SW 1271 (cell line): ENCODE results near the gene ACAP3.
A peak's percentile ranks its signal among the peaks of the same experiment; 100 is the strongest.

Experiments
- DNase-seq, 2 experiments: peaks; one replicate each; lab custom pipeline; 2025; lab: John Stamatoyannopoulos, UW

ACAP3 gene

DNA sequence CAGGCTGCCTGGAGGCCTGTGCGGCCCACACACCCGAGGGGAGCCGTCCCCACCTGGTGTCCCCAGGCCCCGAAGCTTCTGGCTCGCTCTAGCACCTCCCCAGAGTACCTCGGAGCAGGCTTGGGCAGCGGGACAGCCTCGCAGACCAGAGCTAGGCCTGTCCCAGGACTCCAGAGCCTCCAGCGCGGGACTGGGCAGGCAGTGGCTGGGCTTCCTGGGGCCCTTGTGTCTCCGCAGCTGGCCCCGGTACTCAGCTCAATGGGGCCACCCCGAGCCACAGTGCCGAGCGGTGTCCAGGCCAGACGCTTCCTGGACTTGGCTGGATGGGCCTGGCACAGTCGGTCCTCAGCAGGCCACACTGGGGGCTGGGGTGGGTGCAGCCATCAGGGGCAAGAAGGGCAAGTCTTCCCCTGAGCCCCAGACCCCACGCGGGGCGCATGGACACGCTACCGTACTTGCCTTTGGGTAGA lies 22.6 kb downstream of the ACAP3 start:
- DNase-seq, result no peak

DNA sequence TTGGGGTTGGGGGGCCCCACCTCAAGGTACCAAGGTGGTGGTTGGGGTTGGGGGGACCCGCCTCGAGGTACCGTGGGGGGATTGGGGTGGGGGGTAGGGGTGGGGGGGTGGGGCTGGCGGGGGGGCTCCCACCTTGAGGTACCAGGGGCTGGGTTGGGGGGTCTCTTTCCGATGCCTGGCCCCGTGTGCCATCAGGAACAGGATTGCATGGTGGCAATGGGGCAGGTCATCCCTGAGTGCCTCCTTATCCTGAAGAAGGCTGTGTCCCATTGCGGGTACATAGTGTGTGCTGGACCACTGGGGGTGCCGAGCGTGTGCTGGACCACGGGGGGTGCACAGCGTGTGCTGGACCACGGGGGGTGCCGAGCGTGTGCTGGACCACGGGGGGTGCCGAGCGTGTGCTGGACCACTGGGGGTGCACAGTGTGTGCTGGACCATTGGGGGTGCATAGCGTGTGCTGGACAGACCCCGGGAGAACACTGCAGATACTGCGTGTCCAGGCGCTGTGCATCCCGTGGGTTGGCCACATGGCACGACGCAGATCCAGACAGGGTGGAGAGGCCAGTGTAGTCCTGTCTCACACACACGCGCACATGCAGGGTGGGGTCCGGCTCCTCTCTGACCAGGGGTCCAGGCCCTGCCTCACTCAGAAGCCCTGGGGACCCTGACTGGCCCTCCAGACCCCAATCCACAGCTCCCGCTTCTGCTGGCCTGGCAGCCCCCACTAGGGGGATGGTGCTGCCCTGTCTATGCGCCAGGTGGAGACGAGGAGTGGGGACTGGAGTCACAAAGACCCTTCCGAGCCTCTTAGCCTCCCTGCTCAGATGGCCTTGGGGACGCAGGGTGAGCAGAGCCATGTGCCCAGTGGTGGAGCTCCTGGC lies 23.3 kb downstream of the ACAP3 start:
- no peak for DNase-seq

DNA sequence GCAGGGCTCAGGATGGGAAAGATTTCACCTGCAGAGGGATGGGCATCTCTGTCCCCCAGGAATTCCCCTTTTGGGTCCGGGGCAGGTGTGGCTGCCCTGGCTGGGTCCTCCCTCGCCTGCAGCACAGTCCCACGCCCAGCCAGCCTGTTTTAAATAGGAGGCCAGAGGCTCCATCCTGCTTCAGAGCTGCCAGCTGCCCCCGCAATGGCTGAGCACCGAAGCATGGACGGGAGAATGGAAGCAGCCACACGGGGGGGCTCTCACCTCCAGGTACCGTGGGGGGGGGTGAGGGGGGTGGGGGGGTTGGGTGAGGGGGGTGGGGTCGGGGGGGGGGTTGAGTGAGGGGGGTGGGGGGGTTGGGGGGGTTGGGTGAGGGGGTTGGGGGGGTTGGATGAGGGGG lies 23.9 kb downstream of the ACAP3 start:
- no peak for DNase-seq

DNA sequence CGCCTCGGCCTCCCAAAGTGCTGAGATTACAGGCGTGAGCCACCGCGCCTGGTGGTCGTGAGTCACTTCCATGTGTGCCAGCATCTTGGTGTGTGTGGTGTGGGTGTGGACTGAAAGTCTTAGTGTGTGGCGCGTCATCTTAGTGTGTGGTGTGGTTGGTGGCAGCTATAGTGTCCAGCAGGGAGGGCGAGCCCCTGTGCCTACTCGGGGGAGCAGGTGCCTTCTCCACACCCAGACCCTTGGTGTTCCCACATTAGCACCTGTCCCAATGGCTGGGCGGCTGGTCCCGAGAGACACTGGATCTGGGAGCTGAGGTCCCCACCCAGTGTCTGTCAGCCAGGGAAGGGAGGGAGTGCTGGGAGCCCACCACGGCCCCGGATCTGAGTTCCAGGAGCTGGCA lies 24.7 kb downstream of the ACAP3 start:
- no peak for DNase-seq

GRCh38 chr1:1281533-1282321 lies 26.0 kb downstream of the ACAP3 start:
- no peak for DNase-seq

DNA sequence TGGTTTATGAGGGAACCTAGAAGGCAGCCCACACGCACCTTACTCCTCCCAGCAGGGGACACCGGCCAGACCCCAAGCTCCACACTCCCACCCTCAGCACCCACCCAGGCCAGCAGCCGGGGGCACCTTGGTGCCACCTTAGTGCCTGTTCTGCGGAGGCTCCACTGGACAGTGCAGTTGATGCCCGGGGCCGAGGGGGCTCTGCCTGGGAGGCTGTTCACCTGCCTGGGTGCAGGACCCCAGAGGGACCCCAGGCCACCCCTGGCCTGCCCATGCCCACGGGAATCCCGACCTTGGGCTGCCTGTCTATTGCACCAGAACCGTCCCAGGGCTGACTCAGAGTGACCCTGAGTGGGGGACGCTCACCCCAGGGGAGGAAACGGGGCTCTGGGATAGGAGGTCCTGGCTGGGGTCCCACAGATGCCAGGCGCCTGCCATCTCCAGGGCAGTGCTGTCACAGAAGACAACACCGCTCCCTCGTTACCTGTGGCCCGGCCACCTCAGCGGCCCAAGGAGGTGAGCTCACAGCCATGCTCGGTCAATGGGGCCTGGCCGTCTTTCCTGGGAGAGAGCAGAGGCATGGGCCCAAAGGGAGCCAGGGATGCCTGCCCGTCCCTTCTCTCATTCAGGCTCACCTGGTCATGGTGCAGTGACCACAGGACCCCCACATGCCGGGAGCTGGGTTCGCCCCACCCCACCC lies 26.8 kb downstream of the ACAP3 start:
- no peak for DNase-seq

- DNase-seq, result no peak
Measured at GRCh38 chr1:1279028-1279427, 28.7 kb downstream of the ACAP3 start.

- no peak for DNase-seq
Measured at GRCh38 chr1:1278620-1279019, 29.1 kb downstream of the ACAP3 start.

DNA sequence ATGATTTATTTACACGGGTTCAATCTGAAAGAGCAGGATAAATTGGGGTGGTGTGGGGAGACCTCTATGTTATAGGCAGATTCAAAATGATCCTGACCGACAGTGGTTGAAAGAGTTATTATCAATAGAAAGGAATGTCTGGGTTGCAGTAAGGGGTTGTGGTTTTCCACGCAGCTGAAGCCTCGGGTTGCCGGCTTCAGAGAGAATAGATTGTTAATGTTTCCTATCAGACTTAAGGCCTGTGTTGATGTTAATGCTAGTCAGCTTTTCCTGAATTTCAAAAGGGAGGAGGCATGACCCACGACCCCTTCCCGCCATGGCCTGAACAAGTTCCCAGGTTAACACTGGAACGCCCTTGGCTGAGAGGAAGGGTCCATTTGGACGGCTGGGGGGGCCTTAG lies 31.9 kb downstream of the ACAP3 start:
- no peak for DNase-seq

GRCh38 chr1:1274931-1275431 lies 32.7 kb downstream of the ACAP3 start:
- DNase-seq, result no peak

DNA sequence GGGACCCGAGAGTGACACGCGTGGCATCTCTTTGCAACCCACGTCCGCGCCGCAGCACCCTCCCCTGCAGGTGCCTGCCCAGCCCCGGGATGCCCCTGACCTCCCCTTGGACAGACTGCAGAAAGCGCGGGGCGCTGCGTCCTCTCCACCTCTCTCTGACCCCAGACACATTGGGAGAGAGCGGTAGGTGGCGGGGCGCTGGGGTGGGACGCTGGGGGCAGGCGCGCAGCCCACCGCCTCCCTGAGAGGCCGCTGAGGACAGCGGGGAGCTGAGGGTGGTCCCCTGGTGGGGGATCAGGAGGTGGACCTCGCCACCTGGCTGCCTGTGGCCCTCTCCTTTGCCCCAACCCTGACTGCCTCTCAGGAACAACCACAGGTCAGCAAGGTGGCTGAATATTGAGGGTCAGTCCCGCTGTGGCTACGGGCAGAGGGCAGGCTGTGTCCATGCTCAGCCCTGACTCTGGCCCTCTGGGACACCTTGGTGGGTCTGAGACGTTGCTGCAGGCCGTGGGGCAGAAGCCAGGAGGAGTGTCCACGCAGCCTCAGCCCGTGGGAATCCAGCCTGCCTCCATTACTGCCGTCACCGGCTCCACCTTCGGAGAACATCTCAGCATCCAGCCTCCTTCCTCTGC lies 33.3 kb downstream of the ACAP3 start:
- no peak for DNase-seq

DNA sequence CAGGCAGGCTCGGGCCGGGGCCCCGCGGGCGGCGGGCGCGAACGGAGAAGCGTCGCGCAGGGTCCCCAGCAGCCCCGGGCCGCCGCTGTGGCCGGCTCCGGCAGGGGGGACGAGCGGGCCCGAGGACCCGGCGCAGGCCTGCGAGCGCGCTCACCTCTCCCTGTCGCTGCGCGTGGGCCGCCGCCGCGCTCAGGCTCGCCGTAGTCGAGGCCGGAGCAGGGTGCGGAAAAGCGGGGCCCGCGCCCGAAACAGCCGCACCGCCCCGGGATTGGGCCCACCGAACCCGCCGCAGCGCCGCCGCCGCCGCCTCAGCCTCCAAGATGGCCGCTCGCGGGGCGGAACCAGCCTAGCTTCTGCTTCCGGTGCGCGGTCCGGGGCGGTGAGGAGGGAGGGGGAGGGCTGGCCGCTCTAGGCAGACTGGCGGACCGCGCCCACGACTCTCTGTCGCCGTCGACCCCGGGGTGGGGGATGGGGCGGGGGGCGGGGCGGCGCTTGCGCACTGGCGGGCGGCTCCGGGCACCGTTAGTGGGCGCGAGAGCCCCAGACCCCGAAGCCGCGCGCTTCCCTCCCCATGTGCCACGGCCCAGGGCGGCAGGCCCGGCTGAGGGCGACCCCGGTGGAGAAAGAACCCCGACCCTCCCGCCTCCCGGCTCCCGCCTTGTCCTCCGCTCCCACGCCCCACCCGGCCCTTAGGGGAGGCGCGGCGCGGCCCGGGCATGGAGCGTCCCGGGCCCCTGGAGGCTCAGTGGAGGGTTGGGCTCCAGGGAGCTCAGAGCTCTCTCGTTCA lies 34.0 kb downstream of the ACAP3 start, which contains the start of gene UBE2J2:
Gene UBE2J2 (minus strand): TSS at position 343 of the 787 bp plus-strand sequence. CDS start 5,862 bp downstream, outside the sequence.
- peak; percentile 53 to 81 for DNase-seq

DNA sequence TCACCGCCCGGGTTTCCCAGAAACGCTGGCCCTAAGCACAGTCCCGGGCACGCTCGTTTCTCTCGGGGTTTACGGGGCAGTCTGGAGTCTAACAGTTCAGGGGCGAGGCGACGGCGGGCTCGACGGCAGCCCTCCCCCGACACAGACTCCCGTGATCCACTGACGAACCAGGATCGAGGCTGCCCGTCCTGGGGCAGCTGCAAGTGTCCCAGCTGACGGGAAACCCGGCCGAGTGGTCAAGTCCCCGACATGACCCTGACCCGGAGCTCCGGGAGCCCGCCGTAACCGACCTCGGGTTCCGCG lies 34.6 kb downstream of the ACAP3 start:
- DNase-seq, result no peak

- DNase-seq, result no peak
Measured at GRCh38 chr1:1272341-1273208, 35.2 kb downstream of the ACAP3 start.

DNA sequence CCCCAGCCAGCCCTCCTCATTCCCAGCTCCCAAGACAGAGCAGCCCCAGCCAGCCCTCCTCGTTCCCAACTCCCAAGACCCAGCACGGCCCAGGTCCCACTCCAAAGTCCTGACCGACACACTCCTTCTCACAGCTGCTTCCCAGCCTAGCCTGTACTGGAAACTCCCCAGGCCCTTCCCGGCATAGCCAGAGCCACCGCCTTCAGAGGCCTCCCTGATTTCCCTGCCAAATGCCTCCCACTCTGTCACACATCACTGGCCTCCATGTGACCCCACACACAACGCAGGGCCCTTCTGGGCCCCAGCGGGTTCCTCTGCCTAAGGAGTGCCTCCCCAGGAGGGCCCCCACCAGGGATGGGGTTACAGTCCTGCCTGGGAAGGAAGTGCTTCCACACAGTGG lies 36.9 kb downstream of the ACAP3 start:
- no peak for DNase-seq

DNA sequence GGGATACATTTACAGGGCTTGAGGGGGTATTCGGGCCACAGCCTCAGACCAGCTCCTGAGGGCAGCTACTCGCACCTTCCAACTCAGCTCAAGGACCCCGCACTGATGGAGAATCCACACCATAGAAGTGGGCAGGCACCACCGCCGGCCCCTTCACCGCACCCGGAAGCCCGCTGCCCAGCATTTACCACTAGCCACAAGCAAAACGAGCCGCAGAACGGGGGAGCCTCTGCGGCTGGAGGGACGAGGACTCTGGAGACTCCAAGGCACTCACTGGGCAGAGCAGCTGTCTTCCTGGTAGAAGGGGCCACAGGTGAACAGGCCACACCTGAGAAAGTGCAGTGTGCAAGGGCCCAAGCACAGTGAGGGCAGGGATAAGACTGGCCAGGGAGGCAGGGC lies 39.4 kb downstream of the ACAP3 start:
- DNase-seq, result no peak

DNA sequence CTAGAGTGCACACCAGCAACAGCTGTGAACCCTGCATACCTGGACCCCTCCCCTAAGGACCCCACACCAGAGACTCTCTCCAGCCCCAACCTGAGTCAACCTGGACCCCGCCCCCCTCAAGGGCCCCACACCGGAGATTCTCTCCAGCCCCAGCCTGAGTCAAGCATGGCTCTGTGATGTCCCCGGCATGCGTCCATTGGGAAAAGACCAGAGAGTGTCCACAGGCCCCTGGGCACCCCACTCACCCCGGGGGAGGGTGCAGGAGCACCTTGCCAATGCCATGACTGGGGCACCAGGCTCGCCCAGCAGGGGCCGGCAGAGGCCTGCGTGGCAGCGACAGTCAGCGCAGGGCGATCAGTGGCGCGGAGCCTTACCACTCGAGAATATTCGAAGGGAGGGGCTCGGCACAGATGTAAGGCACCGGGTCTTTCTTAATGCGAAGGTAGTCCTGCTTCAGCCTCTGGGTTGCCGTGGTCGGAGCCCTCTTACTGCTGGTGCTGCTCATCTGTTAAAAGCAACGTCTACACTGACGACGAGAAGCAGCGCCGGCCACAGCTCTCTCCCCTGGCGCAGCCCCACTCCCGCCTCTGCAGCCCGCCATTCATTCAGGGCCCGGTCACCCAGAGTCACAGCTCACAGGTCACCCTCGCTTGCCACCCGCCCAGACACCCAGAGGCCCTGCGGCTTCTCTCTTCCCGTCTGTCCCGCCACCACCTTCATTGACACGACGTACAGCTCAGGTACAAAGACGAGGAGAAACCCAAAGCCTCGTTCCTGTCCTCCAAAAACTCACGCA lies 40.0 kb downstream of the ACAP3 start:
- no peak for DNase-seq

- DNase-seq, result peak; percentile 85 to 89
Measured at GRCh38 chr1:1264868-1265272, 42.9 kb downstream of the ACAP3 start.

GRCh38 chr1:1264026-1264425 lies 43.7 kb downstream of the ACAP3 start:
- no peak for DNase-seq
